Esophagus muscularis mucosa (tissue), 4 donors: ENCODE measurements around the gene SORCS2.

Experiments used
- EP300 ChIP-seq: sonication (generic); formaldehyde crosslinking; IDR thresholded peaks from one replicate; pipeline ENCODE4 v1.6.1; 2017; ENCODE audit warnings: antibody characterized with exemption
- POLR2A ChIP-seq: fragments of 450-650 bp; IDR thresholded peaks from one replicate; pipeline ENCODE4 v1.6.1; 2017; ENCODE audit warnings: antibody characterized with exemption, moderate library complexity, mild to moderate bottlenecking, low read depth
- TF ChIP-seq, protein P1 (sequence below), 3 experiments: fragments of 200-600 bp in 2 of 3; fragments of 450-650 bp in 1 of 3; sonication (generic) in 2 of 3; IDR thresholded peaks; one replicate each; pipeline ENCODE4 v1.5.1; 2017 to 2019; ENCODE audit warnings: antibody characterized with exemption in 3 of 3, mild to moderate bottlenecking in 2 of 3, moderate library complexity in 1 of 3

DNA sequence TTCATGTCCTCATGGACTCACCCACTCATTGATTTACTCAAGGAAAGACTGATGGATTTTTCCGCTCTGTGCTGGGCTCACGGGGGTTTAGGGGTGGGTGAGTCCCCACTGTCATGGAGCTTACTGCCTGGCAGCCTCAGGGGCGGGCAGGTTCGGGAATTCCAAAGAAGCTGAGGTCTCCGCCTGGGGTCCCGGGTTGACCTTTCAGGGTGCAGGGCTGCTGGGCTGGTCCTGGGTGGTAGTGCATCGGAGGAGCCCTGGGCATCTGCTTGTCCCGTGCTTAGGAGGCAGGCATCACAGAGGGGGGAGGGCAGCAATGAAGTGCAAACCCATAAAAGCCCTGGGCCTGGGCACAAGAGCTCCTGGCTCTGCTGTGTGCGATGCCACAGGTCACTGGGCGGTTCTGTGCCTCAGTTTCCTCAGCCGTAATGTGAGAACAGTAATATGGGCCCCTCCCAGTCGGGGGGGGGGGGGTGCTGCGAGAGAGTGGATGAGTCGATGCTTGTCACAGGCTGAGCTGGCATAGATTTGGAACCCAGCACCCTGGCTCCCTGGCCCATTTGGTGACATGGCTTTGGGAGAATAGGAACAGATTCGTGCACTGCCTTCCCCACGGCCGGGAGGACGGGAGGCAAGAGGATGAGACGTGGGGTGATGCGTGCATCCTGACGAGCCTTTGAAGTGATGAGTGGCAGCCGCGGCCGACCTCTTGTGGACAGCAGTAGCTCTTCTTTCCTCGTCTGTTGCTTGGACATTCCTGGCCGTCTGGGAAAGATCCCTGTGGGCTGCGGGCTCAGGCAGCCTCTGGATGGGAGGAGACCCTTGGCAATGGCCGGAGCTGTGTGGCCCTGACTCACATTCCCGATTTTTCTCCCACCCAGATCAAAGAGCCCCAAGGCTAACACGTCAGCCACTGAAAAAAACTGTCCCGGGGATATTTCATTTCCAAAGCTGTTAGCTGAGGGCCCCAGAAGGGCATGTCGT lies 200.4 kb downstream of the SORCS2 start:
- TF ChIP-seq, protein P1, sequence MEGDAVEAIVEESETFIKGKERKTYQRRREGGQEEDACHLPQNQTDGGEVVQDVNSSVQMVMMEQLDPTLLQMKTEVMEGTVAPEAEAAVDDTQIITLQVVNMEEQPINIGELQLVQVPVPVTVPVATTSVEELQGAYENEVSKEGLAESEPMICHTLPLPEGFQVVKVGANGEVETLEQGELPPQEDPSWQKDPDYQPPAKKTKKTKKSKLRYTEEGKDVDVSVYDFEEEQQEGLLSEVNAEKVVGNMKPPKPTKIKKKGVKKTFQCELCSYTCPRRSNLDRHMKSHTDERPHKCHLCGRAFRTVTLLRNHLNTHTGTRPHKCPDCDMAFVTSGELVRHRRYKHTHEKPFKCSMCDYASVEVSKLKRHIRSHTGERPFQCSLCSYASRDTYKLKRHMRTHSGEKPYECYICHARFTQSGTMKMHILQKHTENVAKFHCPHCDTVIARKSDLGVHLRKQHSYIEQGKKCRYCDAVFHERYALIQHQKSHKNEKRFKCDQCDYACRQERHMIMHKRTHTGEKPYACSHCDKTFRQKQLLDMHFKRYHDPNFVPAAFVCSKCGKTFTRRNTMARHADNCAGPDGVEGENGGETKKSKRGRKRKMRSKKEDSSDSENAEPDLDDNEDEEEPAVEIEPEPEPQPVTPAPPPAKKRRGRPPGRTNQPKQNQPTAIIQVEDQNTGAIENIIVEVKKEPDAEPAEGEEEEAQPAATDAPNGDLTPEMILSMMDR (IDR thresholded peaks at IDR 0.05), result no peak
- TF ChIP-seq EP300 (no peak), POLR2A (no peak)
